Measurements from ENCODE around the gene SGK2.

- TF ChIP-seq CTCF (IDR thresholded peaks at IDR 0.05), result no peak
- TF ChIP-seq EZH2 (IDR thresholded peaks at IDR 0.05; ENCODE audit: borderline replicate concordance, insufficient read depth, low read depth, low read length, poor library complexity, severe bottlenecking), result no peak
Observed at GRCh38 chr20:43529051-43529450, 29.8 kb upstream of the SGK2 start.
